ENCODE results near the gene MET. TPM values are rescaled to one million over a fixed set of nuclear protein-coding genes. Genes with fewer than 3 reads are reported as not detected.

MET gene
- polyA plus RNA-seq, 4 donors = 2.8 to 46.1 (median 39.8) TPM

- no peak for DNase-seq (ENCODE audit: low read depth in 4 of 4, low spot score in 3 of 4)
These were observed 52.7 kb downstream of the MET start for GRCh38 chr7:116724560-116725231.

GRCh38 chr7:116726149-116726548, 54.2 kb downstream of the MET start:
- no peak for DNase-seq (ENCODE audit: low read depth in 4 of 4, low spot score in 3 of 4)

GRCh38 chr7:116726713-116727431, 54.9 kb downstream of the MET start:
- DNase-seq (ENCODE audit: low read depth in 4 of 4, low spot score in 3 of 4) = no peak

- DNase-seq (ENCODE audit: low read depth in 4 of 4, low spot score in 3 of 4) = no peak
These were observed 55.5 kb downstream of the MET start for GRCh38 chr7:116727432-116728009.

- DNase-seq (ENCODE audit: low read depth in 4 of 4, low spot score in 3 of 4) = no peak
These were observed 56.4 kb downstream of the MET start for GRCh38 chr7:116728413-116728812.

GRCh38 chr7:116730097-116731022, 58.4 kb downstream of the MET start:
- no peak for DNase-seq (ENCODE audit: low read depth in 4 of 4, low spot score in 3 of 4)

GRCh38 chr7:116731023-116731395, 59.0 kb downstream of the MET start:
- no peak for DNase-seq (ENCODE audit: low read depth in 4 of 4, low spot score in 3 of 4)

GRCh38 chr7:116731445-116732335, 59.7 kb downstream of the MET start:
- DNase-seq (ENCODE audit: low read depth in 4 of 4, low spot score in 3 of 4) = no peak

- DNase-seq (ENCODE audit: low read depth in 4 of 4, low spot score in 3 of 4) = no peak
These were observed 61.0 kb downstream of the MET start for GRCh38 chr7:116732788-116733694.

- DNase-seq (ENCODE audit: low read depth in 4 of 4, low spot score in 3 of 4) = no peak
These were observed 62.1 kb downstream of the MET start for GRCh38 chr7:116733924-116734580.

GRCh38 chr7:116734710-116735109, 62.7 kb downstream of the MET start:
- no peak for DNase-seq (ENCODE audit: low read depth in 4 of 4, low spot score in 3 of 4)

GRCh38 chr7:116736927-116737715, 65.1 kb downstream of the MET start:
- no peak for DNase-seq (ENCODE audit: low read depth in 4 of 4, low spot score in 3 of 4)

- DNase-seq (ENCODE audit: low read depth in 4 of 4, low spot score in 3 of 4) = no peak
These were observed 66.4 kb downstream of the MET start for GRCh38 chr7:116738378-116738777.

GRCh38 chr7:116739307-116739706, 67.3 kb downstream of the MET start:
- no peak for DNase-seq (ENCODE audit: low read depth in 4 of 4, low spot score in 3 of 4)

- no peak for DNase-seq (ENCODE audit: low read depth in 4 of 4, low spot score in 3 of 4)
These were observed 68.2 kb downstream of the MET start for GRCh38 chr7:116740231-116740630.

GRCh38 chr7:116740755-116741462, 68.9 kb downstream of the MET start:
- DNase-seq (ENCODE audit: low read depth in 4 of 4, low spot score in 3 of 4) = no peak
